ENCODE measurements around the gene DENND5A. TPM values are rescaled to one million over a fixed set of nuclear protein-coding genes. Genes with fewer than 3 reads are reported as not detected.

Gene DENND5A
- total and polyA plus RNA-seq, 2 of the 8 experiments (the other 6 are each of a cell fraction or from before 2014, with no cell fraction given): 65.7 to 139 TPM

DNA sequence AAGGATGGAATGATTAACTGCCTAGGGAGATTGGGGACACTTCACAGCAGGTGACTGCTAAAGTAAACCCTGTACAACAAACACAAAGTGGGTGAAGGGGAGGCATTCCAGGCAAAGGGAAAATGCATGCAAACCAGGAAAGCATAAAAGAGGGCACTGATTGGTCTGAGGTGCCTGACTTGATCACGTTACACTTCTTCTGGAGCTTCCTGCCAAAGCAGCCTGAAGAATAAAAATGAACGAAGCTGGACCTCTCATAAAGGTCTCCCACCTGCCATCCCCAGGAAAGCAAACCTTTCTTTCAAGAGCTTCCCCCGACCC lies 127.1 kb downstream of the DENND5A start:
- 0 out of 2 replicates have a peak, but pooled peaks have one; percentile 3 for TF ChIP-seq RBBP5 (IDR thresholded peaks at IDR 0.05; ENCODE audit: borderline replicate concordance, low read depth, low read length)
- TF ChIP-seq HDAC2 (IDR thresholded peaks at IDR 0.05; ENCODE audit: borderline replicate concordance in 1 of 2, low read depth in 2 of 2, low read length in 2 of 2): no peak
- Histone ChIP-seq H3K18ac (ENCODE audit: extremely low read depth, low read length) (no peak overlapping the region), H3K4ac (replicated peaks; ENCODE audit: insufficient read length, low read depth, low read length) (no peak overlapping the region), H2BK5ac (ENCODE audit: low read depth, low read length) (no peak overlapping the region), H3K23ac (ENCODE audit: insufficient read length) (no peak overlapping the region), H3K79me1 (ENCODE audit: low read depth, low read length) (no peaks in the 10 kb centered on the region), H4K8ac (ENCODE audit: extremely low read depth, insufficient read depth, low read length) (no peak overlapping the region), H3K4me1 (replicated peaks in 1 of 4; ENCODE audit: control insufficient read depth in 3 of 4, insufficient read depth in 4 of 4, low read length in 3 of 4) (peaks cover 0 to 12% (median 2%) of the 10 kb centered on the region in 4 experiments; a peak in 3 of 7 replicates), H3K9me3 (ENCODE audit: insufficient read depth in 2 of 2, low read depth in 1 of 2, low read length in 1 of 2) (no peaks in the 10 kb centered on the region), H3K14ac (ENCODE audit: insufficient read length) (no peak overlapping the region), H3K9ac (replicated peaks in 1 of 4; ENCODE audit: extremely low read depth in 1 of 4, low read depth in 3 of 4, low read length in 3 of 4) (no peak overlapping the region), H2BK120ac (replicated peaks; ENCODE audit: low read depth, low read length) (no peak overlapping the region), H3K79me2 (ENCODE audit: control insufficient read depth in 1 of 2, insufficient read depth in 2 of 2, low read length in 2 of 2) (no peaks in the 10 kb centered on the region), H3K36me3 (ENCODE audit: control insufficient read depth in 2 of 4, insufficient read depth in 4 of 4, low read length in 3 of 4) (peaks cover 6 to 32% (median 25%) of the 10 kb centered on the region in 4 experiments; a peak in 7 of 8 replicates), H3K4me2 (ENCODE audit: insufficient read depth in 1 of 2, low read depth in 2 of 2, low read length in 2 of 2) (peak overlapping the region in 1 of 2 experiments; percentile 44; a peak in 3 of 4 replicates), H3K27ac (ENCODE audit: low read depth, low read length) (no peak overlapping the region), H2BK12ac (ENCODE audit: low read depth, low read length) (no peak overlapping the region), H2AFZ (ENCODE audit: low read length) (no peak overlapping the region), H3K27me3 (replicated peaks in 1 of 4; ENCODE audit: control insufficient read depth in 3 of 4, extremely low read depth in 1 of 4, insufficient read depth in 3 of 4, low read length in 3 of 4) (no peaks in the 10 kb centered on the region), H3K56ac (replicated peaks; ENCODE audit: insufficient read length, low read depth, low read length) (no peak overlapping the region), H3K23me2 (ENCODE audit: low read depth, low read length) (no peaks in the 10 kb centered on the region), H4K5ac (ENCODE audit: insufficient read length, low read depth, low read length) (no peak overlapping the region), H3K4me3 (ENCODE audit: extremely low read depth in 1 of 4, insufficient read depth in 2 of 4, low read depth in 3 of 4, low read length in 4 of 4) (no peak overlapping the region), H2BK20ac (ENCODE audit: low read length) (no peak overlapping the region), H4K20me1 (replicated peaks in 1 of 2; ENCODE audit: control insufficient read depth in 1 of 2, insufficient read depth in 2 of 2, low read length in 2 of 2) (peaks cover 0 to 4% of the 10 kb centered on the region in 2 experiments), H2AK5ac (ENCODE audit: low read depth, low read length) (no peak overlapping the region), H4K91ac (replicated peaks; ENCODE audit: insufficient read length, low read length) (no peak overlapping the region), H2BK15ac (ENCODE audit: low read length) (no peak overlapping the region)
- WGBS, 2 experiments (ENCODE audit: extremely low coverage in 1 of 2, insufficient coverage in 1 of 2, insufficient read length in 1 of 2, insufficient replicate concordance in 2 of 2, low coverage in 1 of 2, low lambda C conversion rate in 2 of 2, missing lambda C conversion rate in 1 of 2): 70% methylated on average over 3 of the region's 3 CpGs; no CpG with 5 or more reads in 1 of the 2 experiments
- FAIRE-seq: no peak
- CTCF ChIA-PET (ENCODE audit: partially characterized antibody): interaction anchor here (0.6 to 7.4 kb wide), 63 partner anchors 9 to 369 kb away, joined by 3 to 68 read pairs (median 4); partner anchors contain the start of genes C11orf16 and ZNF143
- POLR2A ChIA-PET (ENCODE audit: partially characterized antibody): interaction anchor here (1.0 to 1.5 kb wide), 2 partner anchors 10 to 121 kb away, joined by 3 to 5 read pairs; no protein-coding TSS in a partner anchor
- no peak for DNase-seq (ENCODE audit: low read depth in 1 of 2, low spot score in 2 of 2)

Data from H1 (cell line).